PC-3 (cell line): ENCODE data around the gene MT1X.

ENCODE experiments used
- EZH2 ChIP-seq: fragments of 300-600 bp; sonication (generic); IDR thresholded peaks from one replicate; pipeline ENCODE4 v1.6.1; 2017; ENCODE audit warnings: antibody characterized with exemption, mild to moderate bottlenecking, low read length; ENCODE audit not compliant: unreplicated experiment
- EZH2phosphoT487 ChIP-seq: fragments of 300-600 bp; sonication (generic); IDR thresholded peaks from 2 replicates; pipeline ENCODE4 v1.6.1; 2018; ENCODE audit warnings: mild to moderate bottlenecking, antibody characterized with exemption, low read length, borderline replicate concordance
- TF ChIP-seq, protein P1 (sequence below): fragments of 300-600 bp; sonication (generic); conservative IDR thresholded peaks from 2 replicates; pipeline ENCODE4 v1.5.1; 2017; ENCODE audit warnings: antibody characterized with exemption, low read depth, mild to moderate bottlenecking, low read length

DNA sequence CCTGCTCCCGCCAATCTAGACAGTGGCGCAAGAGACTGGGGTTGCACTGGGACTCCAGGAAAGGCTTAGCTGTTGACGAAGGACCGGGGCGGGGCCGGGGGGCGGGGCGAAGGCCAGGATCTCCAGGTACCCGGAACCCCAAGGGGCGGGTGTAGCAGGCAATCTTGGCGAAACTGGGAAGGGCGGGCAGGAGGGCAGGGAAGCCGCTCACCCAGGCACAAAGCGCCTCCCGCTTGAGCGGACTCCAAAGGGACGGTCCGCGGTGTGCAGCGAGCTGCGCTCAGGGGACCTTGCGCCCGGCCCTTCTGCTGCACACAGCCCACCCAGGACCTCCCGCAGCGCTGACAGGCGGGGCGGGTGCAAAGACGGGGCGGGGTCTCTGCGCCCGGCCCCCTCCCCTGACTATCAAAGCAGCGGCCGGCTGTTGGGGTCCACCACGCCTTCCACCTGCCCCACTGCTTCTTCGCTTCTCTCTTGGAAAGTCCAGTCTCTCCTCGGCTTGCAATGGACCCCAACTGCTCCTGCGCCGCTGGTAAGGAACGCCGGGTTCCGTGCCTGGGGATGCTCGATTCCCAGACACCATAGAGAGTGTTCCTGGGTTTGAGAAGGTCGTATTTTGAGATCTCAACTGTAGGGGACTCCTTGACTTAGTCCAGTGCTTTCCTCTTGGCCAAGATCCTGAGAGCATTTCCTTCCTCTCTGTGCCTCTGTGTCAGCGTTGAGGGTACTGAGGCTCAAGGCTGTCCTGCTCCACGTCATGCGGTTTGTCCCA, 24.5 kb upstream of the MT1X start, which contains the start of gene MT1F:
- TF ChIP-seq, protein P1, sequence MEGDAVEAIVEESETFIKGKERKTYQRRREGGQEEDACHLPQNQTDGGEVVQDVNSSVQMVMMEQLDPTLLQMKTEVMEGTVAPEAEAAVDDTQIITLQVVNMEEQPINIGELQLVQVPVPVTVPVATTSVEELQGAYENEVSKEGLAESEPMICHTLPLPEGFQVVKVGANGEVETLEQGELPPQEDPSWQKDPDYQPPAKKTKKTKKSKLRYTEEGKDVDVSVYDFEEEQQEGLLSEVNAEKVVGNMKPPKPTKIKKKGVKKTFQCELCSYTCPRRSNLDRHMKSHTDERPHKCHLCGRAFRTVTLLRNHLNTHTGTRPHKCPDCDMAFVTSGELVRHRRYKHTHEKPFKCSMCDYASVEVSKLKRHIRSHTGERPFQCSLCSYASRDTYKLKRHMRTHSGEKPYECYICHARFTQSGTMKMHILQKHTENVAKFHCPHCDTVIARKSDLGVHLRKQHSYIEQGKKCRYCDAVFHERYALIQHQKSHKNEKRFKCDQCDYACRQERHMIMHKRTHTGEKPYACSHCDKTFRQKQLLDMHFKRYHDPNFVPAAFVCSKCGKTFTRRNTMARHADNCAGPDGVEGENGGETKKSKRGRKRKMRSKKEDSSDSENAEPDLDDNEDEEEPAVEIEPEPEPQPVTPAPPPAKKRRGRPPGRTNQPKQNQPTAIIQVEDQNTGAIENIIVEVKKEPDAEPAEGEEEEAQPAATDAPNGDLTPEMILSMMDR: no peak
- TF ChIP-seq EZH2: no peak
- no peak for TF ChIP-seq EZH2phosphoT487
